Measurements from ENCODE around the gene MMP25.
"Not testable (repeated sequence)": the region's sequence is repeated elsewhere in the genome, so short reads cannot be mapped to it uniquely, and the experiment has no call there.

Gene MMP25

DNA sequence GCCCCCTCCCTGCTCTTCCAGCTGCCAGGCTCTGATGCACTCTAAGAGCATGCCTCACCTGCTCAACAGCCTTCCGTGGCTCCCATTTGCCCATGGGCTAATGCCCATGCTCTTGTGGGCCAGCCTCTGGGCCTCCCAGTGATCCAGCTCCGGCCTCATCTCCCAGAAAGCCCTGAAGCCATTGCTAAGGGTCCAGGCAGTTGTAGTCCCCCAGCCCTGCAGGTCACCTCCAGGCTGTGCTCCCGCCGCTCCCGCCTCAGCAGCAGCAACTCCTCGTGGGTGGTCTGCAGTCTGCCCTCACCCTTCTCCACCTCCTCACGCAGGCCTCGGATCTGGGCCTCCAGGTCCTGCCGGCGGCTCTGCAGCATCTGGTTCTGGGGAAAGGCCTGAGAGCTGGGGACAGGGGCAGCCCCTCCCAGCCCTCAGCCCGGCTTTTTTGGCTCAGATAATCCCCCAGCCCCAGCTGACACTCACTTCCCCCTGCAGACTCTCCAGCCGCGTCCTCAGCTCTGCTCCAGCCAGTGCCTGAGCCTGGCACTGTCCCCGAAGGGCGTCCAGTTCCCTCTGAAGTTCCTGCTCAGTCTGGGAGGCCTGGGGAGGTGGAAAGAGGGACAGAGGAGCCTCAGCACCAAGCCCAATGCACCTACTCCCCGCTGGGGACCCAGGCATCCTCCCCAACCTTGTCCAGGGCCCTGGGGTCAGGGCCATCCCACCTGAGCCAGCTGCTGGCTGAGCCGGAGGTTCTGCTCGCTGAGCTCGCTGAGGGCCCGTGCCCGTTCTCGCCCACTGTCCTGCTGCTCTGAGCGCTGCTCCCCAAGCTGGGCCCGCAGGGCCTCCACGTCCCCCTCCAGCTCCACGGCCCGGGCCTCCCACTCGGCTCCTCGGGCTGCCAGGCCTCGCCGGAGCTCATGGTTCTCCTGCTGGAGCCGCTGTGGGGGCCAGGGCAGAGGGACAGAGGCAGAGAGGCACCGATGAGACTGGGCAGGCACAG, 15.8 kb upstream of the MMP25 start:
- DNase-seq, result no peak

DNA sequence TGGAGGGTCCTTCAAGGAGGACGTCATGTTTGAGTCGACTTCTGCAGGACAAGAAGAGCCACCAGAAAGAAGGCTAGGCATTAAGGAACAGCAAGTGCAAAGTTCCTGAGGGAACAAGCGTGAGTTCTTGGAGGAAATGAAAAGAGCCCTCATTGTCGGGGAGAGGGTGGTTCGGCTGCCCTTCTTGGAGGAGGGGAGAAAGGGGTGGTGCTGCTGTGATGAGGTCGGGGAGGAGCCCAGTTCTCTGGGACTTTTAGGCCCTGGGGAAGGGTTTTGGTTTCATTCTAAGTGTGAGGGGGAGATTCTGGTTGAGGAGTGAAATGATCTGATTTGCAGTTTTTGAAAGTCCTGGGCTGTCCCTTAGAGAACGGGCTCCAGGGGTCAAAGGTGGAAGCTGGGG, 13.7 kb upstream of the MMP25 start:
- DNase-seq, result no peak

DNA sequence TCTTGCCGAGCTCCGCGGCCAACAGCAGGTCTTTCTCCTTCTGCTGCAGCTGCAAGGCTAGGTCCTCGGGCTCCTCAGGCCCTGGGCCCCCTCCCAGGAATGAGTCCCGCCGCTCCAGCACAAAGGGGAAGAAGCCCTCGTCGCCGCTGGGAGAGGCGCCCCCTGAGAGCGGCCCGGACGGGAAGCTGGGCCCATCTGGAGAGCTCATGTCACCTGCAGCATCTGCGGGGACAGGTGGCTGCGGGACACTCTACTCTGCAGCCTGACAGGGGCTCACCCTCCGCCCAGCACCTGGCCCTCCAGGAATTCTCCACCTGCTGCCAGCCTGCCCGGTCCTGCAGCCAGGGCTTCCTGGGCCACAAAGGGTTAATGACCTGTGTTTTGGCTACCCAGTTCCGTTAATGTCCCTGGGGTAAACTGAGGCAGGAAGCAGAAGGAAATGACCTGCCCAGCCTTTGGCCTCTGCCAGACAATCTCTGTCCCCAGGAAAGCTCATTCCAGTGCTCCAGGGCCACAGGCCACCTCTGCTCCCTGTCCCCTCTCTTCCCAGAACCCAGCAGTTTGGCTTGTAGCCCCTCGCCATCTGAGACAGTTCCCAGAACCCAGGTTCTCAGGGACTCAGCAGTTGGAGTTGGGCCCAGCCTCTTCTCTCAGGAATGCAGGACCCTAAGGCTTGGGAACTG, 10.9 kb upstream of the MMP25 start:
- no peak for DNase-seq

DNA sequence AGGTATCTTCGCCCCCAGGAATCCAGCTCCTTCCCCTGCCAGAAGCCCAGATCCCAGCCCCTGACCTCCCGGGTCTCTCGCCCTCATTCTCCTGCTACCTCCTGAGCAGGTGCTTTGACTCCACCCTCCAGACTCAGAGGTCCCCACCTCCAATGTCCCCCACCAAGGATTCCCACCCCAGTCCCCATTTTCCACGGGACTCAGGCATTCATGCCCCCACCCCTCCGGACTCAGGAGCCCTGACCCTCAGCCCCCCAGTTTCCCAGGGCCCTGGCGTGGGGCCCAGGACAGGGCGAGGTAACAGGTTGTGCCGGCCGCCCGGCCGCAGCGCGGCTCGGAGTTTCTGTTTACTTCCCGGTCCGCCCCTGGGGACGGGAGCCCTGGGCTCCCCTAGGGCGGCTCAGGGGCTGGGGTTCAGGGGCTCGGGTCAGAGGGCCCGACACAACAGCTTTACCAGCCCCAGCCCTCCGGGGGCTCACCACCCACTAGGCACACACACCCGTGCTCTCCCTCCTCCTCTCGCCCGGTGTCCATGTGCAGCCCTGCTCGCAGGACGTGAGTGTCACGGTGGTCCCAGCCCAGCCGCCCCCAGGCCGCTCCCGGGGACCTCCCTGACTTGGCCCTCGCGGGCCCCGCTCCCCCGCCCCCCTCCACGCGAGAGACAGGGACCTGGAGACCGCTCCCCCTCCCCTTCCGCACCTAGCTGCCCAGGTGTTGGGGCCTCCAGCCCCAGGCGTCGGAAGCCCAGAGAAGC, 10.2 kb upstream of the MMP25 start:
- DNase-seq, result no peak

DNA sequence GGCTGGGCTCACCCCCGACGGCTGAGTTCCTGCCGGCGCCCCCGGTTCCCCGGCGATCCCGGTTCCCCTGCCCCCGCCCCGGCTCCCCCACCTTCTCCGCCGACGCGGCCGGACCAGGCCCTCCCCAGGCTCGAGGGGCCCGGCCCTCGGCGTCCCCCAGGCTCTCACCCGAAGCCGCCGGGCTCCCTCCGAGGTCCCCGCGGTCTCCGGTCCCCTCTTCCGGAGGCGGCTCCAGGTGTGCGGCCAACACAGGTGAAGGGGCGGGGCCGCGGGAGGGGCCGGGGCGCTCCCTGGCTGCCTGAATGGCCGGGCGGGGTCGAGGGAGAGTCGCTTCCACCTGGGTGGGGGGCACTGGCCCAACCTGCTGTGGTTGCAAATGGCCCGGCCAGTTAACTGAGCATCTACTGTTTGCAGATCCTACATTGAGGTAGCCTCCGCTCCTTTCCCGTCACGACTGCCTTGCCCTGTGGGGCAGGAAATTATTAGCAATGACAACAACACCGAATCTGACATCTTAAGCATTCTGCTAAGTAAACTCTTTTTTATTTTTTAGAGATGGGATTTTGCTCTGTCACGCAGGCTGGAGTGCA, 9.5 kb upstream of the MMP25 start, which contains the start of gene BICDL2:
Gene BICDL2, minus strand, starts transcription at position 219 of the 590 bp plus-strand sequence. CDS start 1,448 bp downstream, outside the sequence.
- DNase-seq, result no peak

DNA sequence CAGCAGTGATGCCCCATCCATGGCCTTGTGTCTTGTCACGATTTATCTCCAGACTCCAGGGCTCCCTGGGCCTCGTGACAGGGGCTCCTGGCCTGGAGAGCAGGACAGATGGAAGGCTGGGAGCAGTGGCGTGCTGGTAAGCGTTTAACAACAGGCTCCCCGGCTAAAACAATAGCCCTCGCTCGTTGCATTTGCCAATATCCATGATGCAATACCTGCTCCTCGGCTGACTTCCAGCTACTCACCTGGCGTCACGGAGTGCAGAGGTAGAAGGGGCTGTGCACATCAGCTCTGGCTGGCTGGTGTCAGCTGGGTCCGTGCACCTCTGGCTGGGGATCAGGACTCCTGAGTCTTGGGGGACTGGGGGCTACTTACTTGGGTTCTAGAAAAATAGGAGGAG, 8.1 kb upstream of the MMP25 start:
- no peak for DNase-seq

DNA sequence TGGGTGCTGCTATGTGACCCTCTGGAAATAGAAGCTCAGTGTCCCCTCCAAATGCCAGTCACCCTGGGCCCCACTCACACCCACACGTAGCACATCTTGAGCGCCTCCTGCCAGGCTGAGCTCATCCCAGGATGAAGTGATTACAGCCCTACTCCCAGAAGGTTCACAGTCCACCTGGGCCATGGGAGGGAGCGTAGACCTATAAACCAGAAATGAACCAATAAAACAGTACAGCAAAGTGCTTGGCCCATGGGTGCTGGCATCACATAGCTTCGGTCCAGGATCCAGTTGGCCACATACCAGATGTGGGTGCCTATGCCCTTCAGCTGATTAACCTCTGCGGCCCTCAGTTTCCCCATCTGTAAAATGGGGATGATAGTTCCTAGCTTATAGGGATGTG, 7.5 kb upstream of the MMP25 start:
- no peak for DNase-seq

DNA sequence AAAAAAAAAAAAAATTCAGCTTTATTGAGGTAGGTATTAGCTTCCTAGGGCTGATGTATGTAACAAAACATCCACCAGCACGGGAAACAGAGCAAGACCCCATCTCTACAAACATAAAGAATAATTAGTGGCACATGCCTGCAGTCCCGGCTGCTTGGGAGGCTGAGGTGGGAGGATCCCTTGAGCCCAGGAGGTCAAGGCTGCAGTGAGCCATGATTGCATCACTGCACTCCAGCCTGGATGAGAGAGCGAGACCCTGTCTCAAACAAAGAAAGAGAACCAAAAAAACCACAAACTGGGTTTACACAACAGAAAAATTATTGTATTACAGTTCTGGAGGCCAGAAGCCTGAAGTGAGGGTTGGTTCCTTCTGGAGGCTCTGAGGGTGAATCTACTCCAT, 4.0 kb upstream of the MMP25 start:
- no peak for DNase-seq

DNA sequence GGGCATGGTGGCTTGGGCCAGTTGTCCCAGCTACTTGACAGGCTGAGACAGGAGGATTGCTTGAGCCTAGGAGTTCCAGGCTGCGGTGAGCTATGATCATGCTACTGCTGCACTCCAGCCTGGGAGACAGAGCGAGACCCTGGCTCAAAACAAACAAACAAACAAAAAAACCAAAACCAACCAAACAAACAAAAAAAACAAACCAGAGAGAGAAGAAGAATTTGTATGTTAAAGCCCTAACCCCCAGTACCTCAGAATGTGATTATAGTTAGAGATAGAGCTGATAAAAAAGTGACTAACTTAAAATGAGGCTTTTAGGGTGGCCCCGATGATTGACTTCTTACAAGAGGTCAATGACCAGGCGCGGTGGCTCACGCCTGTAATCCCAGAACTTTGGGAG, 1.7 kb upstream of the MMP25 start:
- DNase-seq, result no peak

DNA sequence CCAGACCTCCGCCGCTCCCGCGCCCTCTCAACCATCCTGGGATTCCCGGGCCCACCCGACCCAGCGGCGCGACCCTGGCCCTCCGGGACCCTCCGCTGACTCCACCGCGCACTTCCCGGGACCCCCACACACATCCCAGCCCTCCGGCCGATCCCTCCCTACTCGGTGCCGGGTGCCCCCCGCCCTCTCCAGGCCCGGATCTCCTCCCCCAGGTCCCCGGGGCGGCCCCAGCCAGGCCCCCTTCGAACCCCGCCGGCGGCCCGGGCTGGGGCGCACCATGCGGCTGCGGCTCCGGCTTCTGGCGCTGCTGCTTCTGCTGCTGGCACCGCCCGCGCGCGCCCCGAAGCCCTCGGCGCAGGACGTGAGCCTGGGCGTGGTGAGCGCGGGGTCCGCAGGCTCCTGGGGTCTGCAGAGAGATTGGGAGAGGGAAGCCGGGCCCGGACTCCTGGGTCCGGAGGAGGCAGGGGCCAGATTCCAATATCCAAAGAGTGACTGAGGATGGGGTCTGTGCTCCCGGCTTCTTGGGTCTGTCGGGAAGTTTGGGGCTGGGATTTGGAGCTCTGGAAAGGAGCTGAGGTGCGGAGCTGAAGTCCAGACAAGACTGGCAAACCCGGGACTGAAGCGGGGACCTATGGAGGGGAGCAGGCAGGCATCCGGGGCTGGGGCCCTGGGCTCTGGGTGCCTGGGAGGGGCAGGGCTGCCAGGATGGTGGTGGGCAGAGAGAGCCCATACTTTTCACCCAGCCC, 453 bp downstream of the MMP25 start:
- no peak for DNase-seq

DNA sequence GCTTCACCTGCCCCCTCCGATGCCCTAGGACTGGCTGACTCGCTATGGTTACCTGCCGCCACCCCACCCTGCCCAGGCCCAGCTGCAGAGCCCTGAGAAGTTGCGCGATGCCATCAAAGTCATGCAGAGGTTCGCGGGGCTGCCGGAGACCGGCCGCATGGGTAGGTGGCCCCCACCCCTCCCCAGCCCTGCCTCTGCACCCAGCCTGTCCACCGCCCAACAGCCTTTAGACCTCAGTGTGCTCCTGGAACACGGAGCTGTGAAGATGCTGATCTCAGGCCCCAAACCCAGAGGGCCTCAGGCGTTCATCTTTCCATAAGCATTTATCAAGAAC, 993 bp downstream of the MMP25 start:
- DNase-seq, result no peak

DNA sequence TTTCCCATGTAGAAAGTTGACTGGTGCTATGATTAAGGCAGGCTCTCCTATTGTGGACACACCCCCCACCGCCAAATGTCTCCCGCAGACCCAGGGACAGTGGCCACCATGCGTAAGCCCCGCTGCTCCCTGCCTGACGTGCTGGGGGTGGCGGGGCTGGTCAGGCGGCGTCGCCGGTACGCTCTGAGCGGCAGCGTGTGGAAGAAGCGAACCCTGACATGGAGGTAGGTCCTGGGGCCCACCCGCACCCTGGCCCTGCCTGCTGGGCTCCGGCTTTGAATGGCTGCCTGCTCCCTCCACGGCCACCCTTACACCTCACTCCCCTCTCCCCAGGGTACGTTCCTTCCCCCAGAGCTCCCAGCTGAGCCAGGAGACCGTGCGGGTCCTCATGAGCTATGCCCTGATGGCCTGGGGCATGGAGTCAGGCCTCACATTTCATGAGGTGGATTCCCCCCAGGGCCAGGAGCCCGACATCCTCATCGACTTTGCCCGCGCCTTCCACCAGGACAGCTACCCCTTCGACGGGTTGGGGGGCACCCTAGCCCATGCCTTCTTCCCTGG, 3.6 kb downstream of the MMP25 start:
- no peak for DNase-seq

DNA sequence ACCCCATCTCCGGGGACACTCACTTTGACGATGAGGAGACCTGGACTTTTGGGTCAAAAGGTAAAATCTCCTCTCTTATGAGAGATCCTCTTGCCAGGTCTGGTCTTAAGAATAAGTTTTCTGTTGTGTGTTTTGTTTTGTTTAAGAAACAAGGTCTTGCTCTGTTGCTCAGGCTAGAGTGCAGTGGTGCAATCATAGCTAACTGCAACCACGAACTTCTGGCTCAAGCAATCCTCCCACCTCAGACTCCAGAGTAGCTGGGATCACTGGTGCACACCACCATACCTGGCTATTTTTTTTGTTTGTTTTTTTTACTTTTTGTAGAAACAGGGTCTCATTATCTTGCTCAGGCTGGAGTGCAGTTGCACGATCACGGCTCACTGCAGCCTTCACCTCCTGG, 4.1 kb downstream of the MMP25 start:
- no peak for DNase-seq

DNA sequence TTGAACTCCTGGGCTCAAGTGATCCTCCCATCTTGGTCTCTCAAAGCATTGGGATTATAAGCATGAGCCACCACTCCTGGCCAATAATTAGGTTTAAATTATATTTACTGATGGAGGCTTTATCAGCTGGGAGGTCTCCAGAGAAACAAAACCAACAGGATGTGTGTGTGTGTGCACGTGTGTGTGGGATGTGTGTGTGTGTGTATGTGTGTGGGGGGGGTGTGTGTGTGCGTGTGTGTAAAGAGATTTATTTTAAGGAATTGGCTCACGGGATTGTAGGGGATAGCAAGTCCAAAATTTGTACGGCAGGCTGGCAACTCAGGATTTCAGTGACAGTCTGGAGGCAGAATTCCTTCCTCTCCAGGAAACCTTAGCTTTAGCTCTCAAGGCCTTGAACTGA, 4.6 kb downstream of the MMP25 start:
- no peak for DNase-seq

DNA sequence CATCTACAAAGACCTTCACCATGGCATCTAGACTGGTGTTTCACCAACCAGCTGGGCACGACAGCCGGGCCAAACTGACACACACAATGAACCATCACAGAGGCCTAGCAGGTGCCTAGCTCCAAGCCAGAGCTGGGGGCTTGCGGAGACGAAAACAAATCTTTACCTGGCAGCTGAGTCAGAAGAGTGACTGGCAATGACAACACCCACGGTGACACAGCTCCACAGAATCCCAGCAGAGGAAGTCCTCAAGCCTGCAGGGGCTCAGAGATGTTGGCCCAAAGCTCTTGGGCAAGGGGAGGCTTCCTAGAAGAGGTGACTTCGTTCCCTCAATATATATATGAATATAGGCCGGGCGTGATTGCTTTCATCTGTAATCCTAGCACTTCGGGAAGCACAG, 5.1 kb downstream of the MMP25 start:
- DNase-seq, result no peak

DNA sequence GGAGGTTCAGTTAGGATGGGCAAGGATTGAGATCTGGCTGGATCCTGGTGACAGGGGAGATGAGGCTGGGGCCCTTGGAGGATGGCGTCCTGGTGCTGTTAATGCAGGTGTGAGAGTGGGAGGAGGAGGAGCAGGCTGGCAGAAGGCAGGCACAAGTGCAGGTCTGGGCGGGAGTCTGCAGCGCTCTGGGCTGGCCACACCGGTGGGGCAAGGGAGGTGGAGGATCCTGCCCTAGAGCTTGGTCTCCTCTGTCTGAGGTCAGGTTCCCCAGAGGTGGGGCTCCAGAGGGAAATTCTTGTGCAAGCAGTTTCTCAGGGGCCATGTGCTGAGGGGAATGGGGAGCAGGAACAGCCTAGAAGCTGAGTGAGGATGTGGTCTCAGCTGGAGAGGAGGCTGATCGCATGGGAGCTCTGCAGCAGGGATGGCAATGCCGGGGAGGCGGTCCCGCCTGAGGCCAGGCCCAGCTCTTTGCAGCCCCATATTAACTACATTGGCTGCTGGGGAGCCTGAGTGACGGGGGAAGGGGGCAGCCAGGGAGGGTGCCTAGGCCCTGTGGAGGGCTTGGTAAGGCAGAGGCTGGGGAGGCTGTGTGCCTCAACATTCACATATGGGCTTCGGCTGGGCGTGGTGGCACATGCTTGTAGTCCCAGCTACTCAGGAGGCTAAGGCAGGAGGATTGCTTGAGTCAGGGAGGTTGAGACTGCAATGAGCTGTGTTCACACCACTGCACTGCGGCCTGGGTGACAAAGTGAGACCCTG, 6.4 kb downstream of the MMP25 start:
- not testable (repeated sequence) for DNase-seq

DNA sequence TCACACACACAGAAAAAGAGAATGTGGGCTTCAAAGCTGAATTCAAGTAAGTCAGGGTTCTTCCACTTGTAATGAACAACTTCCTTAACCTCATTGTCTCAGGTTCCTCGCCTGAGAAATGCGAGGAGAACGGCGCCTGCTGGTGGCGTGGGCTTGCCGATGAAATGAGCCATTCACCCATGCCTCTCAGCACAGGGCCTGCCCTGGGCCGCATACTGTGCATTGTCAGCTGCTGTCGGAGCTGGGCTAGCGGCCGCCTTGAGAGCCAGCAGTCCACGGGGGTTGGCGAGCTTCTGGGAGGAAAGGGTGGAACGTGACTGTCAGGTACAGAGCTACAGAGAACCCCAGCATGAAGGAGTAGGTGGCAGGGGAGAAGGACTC, 7.0 kb downstream of the MMP25 start:
- not testable (repeated sequence) for DNase-seq

DNA sequence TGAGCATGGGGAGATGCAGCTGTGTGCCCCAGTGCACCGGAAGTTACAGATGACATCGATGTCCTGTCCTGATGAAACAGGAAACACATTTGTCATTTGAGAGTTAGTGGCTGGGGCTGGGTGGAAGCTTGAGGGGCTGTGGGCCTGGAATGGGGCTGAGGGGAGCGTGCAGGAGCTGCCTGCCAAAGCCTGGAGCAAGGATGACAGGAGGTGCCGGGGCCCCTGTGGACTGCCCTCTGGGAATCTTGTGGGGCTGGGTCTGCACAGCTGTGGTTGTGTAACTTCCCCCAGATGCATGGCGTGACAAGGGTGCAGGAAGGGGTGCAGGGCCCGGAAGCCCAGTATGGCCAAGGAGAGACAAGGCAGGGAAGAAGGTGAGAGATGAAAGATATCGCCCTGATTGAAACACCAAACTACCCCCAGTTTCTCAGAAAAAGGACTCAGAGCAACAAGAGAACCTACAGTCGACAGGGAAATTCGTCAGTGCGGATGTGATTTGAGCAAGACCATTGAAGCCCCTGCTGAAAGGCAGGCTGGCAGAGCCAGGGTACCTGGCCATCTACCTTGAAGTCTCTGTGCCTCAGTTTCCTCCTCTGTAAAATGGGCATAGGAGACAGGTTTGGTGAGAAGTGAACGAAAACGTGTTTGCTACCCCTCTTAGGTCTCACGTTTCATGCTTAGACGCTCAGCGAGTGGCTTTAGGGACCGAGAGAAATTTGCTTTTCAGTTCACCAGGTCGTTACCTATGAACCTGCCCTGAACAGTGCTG, 8.8 kb downstream of the MMP25 start:
- no peak for DNase-seq

DNA sequence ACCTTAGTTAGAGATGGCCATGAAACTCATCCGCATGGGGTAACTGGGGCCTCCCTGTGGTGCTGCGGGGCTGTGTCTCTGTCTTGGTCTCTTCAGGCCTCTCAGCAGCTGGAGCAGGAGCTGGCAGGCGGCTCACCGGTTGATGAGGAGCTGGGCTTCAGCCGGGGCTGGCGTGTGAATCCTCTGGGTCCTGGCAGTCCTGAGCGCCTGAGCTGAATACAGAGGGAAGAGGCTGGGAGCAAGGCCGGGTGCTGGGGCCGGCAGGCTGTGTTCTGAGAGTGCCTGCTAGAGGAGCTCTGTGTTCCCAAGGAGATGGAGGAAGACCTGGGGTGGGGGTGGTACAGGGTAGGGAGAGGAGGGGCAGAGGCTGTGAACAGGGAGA, 9.4 kb downstream of the MMP25 start:
- not testable (repeated sequence) for DNase-seq

Data from NCI-H1417 treated with DMSO at 0.1 percent for 48 hours (cell line).